SK-N-SH (cell line): Measurements from ENCODE around the gene INSRR.

Experiments
- CTCF ChIP-seq: fragments of 200-600 bp; sonication (generic); IDR thresholded peaks from 2 replicates; pipeline ENCODE4 v1.6.1; 2017; ENCODE audit warnings: antibody characterized with exemption, mild to moderate bottlenecking, moderate library complexity
- FOXM1 ChIP-seq: IDR thresholded peaks from 2 replicates; pipeline ENCODE4 v1.4.0; 2012; ENCODE audit warnings: low read depth, mild to moderate bottlenecking
- TEAD4 ChIP-seq: IDR thresholded peaks from 2 replicates; pipeline ENCODE4 v1.4.0; 2012; ENCODE audit warnings: mild to moderate bottlenecking, borderline replicate concordance; ENCODE audit not compliant: insufficient read depth

DNA sequence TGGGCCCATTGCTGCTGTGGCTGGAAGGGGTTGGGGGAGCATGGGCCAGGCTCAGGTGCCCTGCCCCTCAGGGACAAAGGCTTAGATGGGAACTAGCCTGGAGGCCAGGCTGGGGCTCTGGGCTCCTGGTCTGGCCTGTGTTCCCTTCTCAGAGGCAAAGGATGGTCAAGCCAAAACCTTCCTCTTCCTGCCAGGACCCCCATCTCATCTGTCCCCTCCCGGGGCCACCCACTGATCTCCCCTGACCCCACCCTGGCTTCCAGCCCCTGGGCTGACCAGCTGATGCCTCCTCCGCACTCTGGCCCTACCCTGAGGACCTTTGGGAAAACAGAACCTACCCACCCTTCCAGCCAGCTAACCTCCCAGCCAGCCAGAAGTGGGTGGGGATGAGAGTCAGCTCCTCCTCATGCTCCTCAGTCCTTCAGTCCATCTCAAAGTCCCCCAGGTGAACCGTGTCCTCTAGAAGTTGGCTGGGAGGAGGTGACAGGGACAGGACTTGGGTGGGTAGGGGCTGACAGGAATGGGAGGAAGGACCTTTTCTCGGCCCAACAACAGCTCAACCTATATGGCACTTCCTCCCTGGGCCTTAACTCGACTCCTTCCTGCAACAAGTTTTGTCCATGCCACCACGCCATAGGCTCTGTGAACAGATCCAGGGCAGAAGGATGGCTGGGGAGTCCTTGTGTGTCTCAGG is 42.1 kb upstream of the INSRR start:
- TF ChIP-seq FOXM1 (no peak), CTCF (no peak), TEAD4 (no peak)
